Smooth muscle cell (in vitro differentiated cells): Measurements from ENCODE around the gene RGS6. TPM values are rescaled to one million over a fixed set of nuclear protein-coding genes. Genes with fewer than 3 reads are reported as not detected.

Source experiments
- DNase-seq: peaks from one replicate; lab custom pipeline; 2025; ENCODE audit not compliant: unreplicated experiment; lab: John Stamatoyannopoulos, UW
- H2AFZ ChIP-seq: fragments of 200-600 bp; sonication (generic); 2 replicates; pipeline ENCODE4 v1.6.0; 2016; ENCODE audit warnings: antibody characterized with exemption, low read depth, mild to moderate bottlenecking
- H3F3A ChIP-seq: fragments of 200-600 bp; sonication (generic); 2 replicates; pipeline ENCODE4 v1.6.0; 2017; ENCODE audit warnings: antibody characterized with exemption, low read depth
- H3K27ac ChIP-seq: fragments of 200-600 bp; sonication (generic); 2 replicates; pipeline ENCODE4 v1.5.1; 2016; ENCODE audit warnings: low read depth, mild to moderate bottlenecking
- H3K27me3 ChIP-seq: fragments of 200-600 bp; sonication (generic); 2 replicates; pipeline ENCODE4 v1.6.1; 2016; ENCODE audit warnings: low read depth, mild to moderate bottlenecking
- H3K36me3 ChIP-seq: fragments of 200-600 bp; sonication (generic); 2 replicates; pipeline ENCODE4 v1.5.1; 2016; ENCODE audit warnings: low read depth
- H3K4me1 ChIP-seq: fragments of 200-600 bp; sonication (generic); 2 replicates; pipeline ENCODE4 v1.5.1; 2016; ENCODE audit warnings: low read depth
- H3K4me2 ChIP-seq: fragments of 200-600 bp; sonication (generic); 2 replicates; pipeline ENCODE4 v1.6.0; 2016; ENCODE audit warnings: mild to moderate bottlenecking
- H3K4me3 ChIP-seq: fragments of 200-600 bp; sonication (generic); 2 replicates; pipeline ENCODE4 v1.5.1; 2016; ENCODE audit warnings: mild to moderate bottlenecking
- H3K79me2 ChIP-seq: fragments of 200-600 bp; sonication (generic); 2 replicates; pipeline ENCODE4 v1.6.0; 2016; ENCODE audit warnings: low read depth, mild to moderate bottlenecking
- H3K9ac ChIP-seq: fragments of 200-600 bp; sonication (generic); 2 replicates; pipeline ENCODE4 v1.6.0; 2016; ENCODE audit warnings: low read depth
- H3K9me3 ChIP-seq: fragments of 200-600 bp; sonication (generic); replicated peaks from 2 replicates; pipeline ENCODE4 v1.5.1; 2016; ENCODE audit warnings: low read depth
- H4K20me1 ChIP-seq: fragments of 200-600 bp; sonication (generic); 2 replicates; pipeline ENCODE4 v1.6.0; 2016; ENCODE audit warnings: low read depth
- WGBS: methylation state at CpG from one replicate; pipeline ENCODE4 v1.1.7; 2016; ENCODE audit warnings: low lambda C conversion rate; 5-methylcytosine and 5-hydroxymethylcytosine counted together
- polyA plus RNA-seq: library from polyadenylated mRNA; unstranded; fragments of >200 nt; fragmentation: Nextera tagmentation; extraction: Ambion mirVana; gene quantifications from 2 replicates; pipeline ENCODE4 v1.2.1, GENCODE V29; 2016
- total RNA-seq: library from RNA; depleted of rRNA; stranded (reverse); fragments of >200 nt; gene quantifications from 2 replicates; pipeline ENCODE4 v1.2.3, GENCODE V29; 2014
- TF ChIP-seq, protein P1 (sequence below): fragments of 200-600 bp; sonication (generic); IDR thresholded peaks from 2 replicates; pipeline ENCODE4 v1.5.1; 2017; ENCODE audit warnings: borderline replicate concordance, mild to moderate bottlenecking, antibody characterized with exemption; ENCODE audit not compliant: insufficient read depth, poor library complexity, severe bottlenecking

Gene RGS6
- total and polyA plus RNA-seq, 2 experiments from 2014 or later = 0.40 TPM; not detected in 1

DNA sequence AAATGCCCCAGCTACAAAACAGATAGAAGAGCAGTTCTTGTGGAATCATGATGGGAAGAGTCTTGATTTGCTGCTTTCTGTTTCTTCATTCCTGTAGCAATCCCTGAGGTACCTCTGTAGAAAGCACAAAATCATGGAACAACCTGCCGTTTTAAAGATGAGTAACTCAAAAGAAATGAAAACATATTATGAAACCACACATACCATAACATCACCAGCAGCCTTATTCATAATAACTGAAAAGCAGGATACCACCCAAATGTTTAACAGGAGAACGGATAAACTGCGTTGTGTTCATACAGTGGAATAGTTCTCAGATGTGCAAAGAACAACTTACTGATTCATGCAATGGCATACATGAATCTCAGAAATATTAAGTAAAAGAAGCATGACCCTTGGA, 188.1 kb downstream of the RGS6 start:
- H3K36me3 ChIP-seq = no peaks in the 10 kb centered on the region
- no peak for DNase-seq
- no peak overlapping the region for H3K9ac ChIP-seq
- TF ChIP-seq, protein P1, sequence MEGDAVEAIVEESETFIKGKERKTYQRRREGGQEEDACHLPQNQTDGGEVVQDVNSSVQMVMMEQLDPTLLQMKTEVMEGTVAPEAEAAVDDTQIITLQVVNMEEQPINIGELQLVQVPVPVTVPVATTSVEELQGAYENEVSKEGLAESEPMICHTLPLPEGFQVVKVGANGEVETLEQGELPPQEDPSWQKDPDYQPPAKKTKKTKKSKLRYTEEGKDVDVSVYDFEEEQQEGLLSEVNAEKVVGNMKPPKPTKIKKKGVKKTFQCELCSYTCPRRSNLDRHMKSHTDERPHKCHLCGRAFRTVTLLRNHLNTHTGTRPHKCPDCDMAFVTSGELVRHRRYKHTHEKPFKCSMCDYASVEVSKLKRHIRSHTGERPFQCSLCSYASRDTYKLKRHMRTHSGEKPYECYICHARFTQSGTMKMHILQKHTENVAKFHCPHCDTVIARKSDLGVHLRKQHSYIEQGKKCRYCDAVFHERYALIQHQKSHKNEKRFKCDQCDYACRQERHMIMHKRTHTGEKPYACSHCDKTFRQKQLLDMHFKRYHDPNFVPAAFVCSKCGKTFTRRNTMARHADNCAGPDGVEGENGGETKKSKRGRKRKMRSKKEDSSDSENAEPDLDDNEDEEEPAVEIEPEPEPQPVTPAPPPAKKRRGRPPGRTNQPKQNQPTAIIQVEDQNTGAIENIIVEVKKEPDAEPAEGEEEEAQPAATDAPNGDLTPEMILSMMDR = no peak
- no peaks in the 10 kb centered on the region for H3K27me3 ChIP-seq
- H3F3A ChIP-seq = no peaks in the 10 kb centered on the region
- H3K4me2 ChIP-seq = no peak overlapping the region
- H3K4me1 ChIP-seq = no peaks in the 10 kb centered on the region
- H2AFZ ChIP-seq = no peak overlapping the region
- H3K79me2 ChIP-seq = no peaks in the 10 kb centered on the region
- H4K20me1 ChIP-seq = no peaks in the 10 kb centered on the region
- no peak overlapping the region for H3K4me3 ChIP-seq
- no peaks in the 10 kb centered on the region for H3K9me3 ChIP-seq
- WGBS = 73% methylated on average over 3 of the region's 3 CpGs
- H3K27ac ChIP-seq = no peak overlapping the region

DNA sequence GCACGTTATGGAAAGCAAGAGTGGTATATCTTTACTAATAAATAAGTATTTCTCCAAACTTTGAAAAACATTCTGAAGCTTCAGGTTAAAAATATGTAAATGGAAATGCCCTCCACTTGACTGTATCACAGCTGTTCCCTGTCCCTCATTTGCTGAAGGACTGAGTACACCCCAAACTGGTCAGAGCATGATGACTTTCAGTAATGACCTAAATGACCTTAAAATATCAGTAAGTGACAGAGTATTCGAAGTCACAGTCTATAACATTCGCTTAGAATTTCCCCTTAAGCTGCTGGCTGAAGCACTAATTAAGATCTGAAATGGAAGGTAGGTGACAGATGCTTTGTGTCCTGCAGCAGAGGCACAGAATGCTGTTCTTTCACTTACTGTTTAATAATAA, 191.5 kb downstream of the RGS6 start:
- no peaks in the 10 kb centered on the region for H3F3A ChIP-seq
- no peak for DNase-seq
- no peaks in the 10 kb centered on the region for H3K79me2 ChIP-seq
- no peak overlapping the region for H3K4me2 ChIP-seq
- H3K9me3 ChIP-seq = no peaks in the 10 kb centered on the region
- no peaks in the 10 kb centered on the region for H3K4me1 ChIP-seq
- TF ChIP-seq, protein P1 = no peak
- no peak overlapping the region for H3K9ac ChIP-seq
- no peaks in the 10 kb centered on the region for H3K27me3 ChIP-seq
- H4K20me1 ChIP-seq = no peaks in the 10 kb centered on the region
- no peaks in the 10 kb centered on the region for H3K36me3 ChIP-seq
- H3K27ac ChIP-seq = no peak overlapping the region
- 82% methylated on average over 3 of the region's 3 CpGs for WGBS
- H2AFZ ChIP-seq = no peak overlapping the region
- no peak overlapping the region for H3K4me3 ChIP-seq

DNA sequence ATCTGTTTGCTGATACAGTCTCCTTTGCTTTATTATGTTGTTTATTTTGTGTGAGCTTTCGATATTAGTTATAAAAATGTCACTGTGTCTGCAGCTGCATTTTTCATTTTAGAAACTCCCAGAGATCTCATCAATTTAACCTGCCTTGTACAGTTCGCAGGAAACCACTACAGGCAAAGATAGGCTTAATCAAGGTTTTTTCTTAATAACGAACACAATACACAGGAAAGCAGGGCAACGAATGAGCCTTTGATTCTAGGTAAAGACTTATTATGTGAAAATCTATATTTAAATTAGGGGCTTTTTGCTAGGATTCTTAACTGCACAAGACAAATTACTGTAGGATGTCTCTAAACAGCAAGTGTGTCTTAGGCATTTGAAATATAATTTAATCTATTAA, 191.9 kb downstream of the RGS6 start:
- Histone ChIP-seq H3K79me2 (no peaks in the 10 kb centered on the region), H3K4me2 (no peak overlapping the region), H3K27ac (no peak overlapping the region), H3K9me3 (no peaks in the 10 kb centered on the region), H3K4me3 (no peak overlapping the region), H4K20me1 (no peaks in the 10 kb centered on the region), H3K36me3 (no peaks in the 10 kb centered on the region), H3K4me1 (no peaks in the 10 kb centered on the region), H3K9ac (no peak overlapping the region), H3F3A (no peaks in the 10 kb centered on the region), H3K27me3 (no peaks in the 10 kb centered on the region), H2AFZ (no peak overlapping the region)
- WGBS = 92% methylated on average over 4 of the region's 4 CpGs
- TF ChIP-seq, protein P1 = no peak
- DNase-seq = no peak

DNA sequence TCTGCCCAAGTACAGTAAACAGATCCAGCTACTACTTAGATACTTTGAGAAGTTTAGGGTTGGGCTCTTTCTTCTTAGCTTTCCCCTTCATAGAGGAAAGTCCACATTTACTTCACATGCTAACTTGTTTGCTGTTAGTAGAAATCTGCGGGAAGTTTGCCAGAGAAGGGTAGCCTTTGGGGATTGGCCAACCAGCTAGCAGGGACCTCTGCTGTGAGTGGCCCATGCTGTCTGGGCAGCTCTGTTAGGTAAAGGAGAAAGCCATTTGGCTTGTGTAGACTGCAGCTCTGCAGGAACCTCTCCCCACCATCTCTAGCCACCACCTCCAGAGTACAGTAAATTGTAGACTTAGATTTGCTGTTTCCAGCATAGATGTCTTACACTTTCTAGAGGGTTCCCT, 193.9 kb downstream of the RGS6 start:
- H3K9ac ChIP-seq = no peak overlapping the region
- TF ChIP-seq, protein P1 = no peak
- H2AFZ ChIP-seq = no peak overlapping the region
- WGBS = 90% methylated on average over 1 of the region's 1 CpG
- H3K79me2 ChIP-seq = no peaks in the 10 kb centered on the region
- H3K9me3 ChIP-seq = no peaks in the 10 kb centered on the region
- H3K4me1 ChIP-seq = no peaks in the 10 kb centered on the region
- no peak overlapping the region for H3K27ac ChIP-seq
- no peaks in the 10 kb centered on the region for H4K20me1 ChIP-seq
- H3K4me3 ChIP-seq = no peak overlapping the region
- no peaks in the 10 kb centered on the region for H3F3A ChIP-seq
- H3K4me2 ChIP-seq = no peak overlapping the region
- H3K36me3 ChIP-seq = no peaks in the 10 kb centered on the region
- H3K27me3 ChIP-seq = no peaks in the 10 kb centered on the region
- no peak for DNase-seq
